AG04450 (cell line): ENCODE results near the gene MTHFSD. TPM values are rescaled to one million over a fixed set of nuclear protein-coding genes. Genes with fewer than 3 reads are reported as not detected.

Source experiments
- CTCF ChIA-PET: fragments of 300-600, 350-600 bp; formaldehyde crosslinking; extraction: SDS; loops from one replicate; lab custom pipeline; 2022; ENCODE audit warnings: antibody characterized with exemption, inconsistent platforms; lab: Charles Lee
- POLR2A ChIA-PET: fragments of 350-600 bp; formaldehyde crosslinking; extraction: SDS; loops from one replicate; lab custom pipeline; 2021; ENCODE audit warnings: antibody characterized with exemption, inconsistent platforms; lab: Yijun Ruan, JAX
- DNase-seq: peaks from one replicate; pipeline ENCODE4 v3.0.0-alpha.2; 2011; ENCODE audit warnings: low read depth, low spot score
- H3K27ac ChIP-seq: one replicate; pipeline ENCODE4 v1.5.1; 2012; ENCODE audit warnings: low read depth, low read length, control low read depth
- H3K27me3 ChIP-seq: one replicate; pipeline ENCODE4 v1.6.0; 2012; ENCODE audit warnings: low read length; ENCODE audit not compliant: control insufficient read depth, insufficient read depth
- H3K4me3 ChIP-seq: 2 replicates; pipeline ENCODE4 v1.5.1; 2011; ENCODE audit warnings: mild to moderate bottlenecking, low read depth, low read length, control low read depth
- H3K9me3 ChIP-seq: 2 replicates; pipeline ENCODE4 v1.5.1; 2012; ENCODE audit warnings: low read length; ENCODE audit not compliant: control insufficient read depth, insufficient read depth
- CTCF ChIP-seq: IDR thresholded peaks from 2 replicates; pipeline ENCODE4 v1.5.1; 2011; ENCODE audit warnings: low read depth, low read length, control low read depth, inconsistent platforms
- polyA plus RNA-seq: library from polyadenylated mRNA; depleted of rRNA; stranded (reverse); fragments of >200 nt; gene quantifications from 2 replicates; pipeline ENCODE4 v1.2.3, GENCODE V29; 2011

Gene MTHFSD
- polyA plus RNA-seq, 1 experiment = 16.7 TPM

GRCh38 chr16:86515413-86515776 is 39.6 kb downstream of the MTHFSD start:
- Histone ChIP-seq H3K9me3 (peaks cover 19% of the 10 kb centered on the region; the same call in 1 of the 2 replicates), H3K4me3 (peak overlapping the region; percentile 98), H3K27me3 (no peaks in the 10 kb centered on the region), H3K27ac (peak overlapping the region; percentile 91)
- no peak for TF ChIP-seq CTCF
- POLR2A ChIA-PET = interaction anchor here (3.3 kb wide), 1 partner anchor 119 kb away, joined by 14 read pairs; no protein-coding TSS in a partner anchor
- CTCF ChIA-PET = no interaction called here
- no peak for DNase-seq

- H3K4me3 ChIP-seq = peak overlapping the region; percentile 98
- ChIA-PET POLR2A (interaction anchor here (3.3 kb wide), 1 partner anchor 118 kb away, joined by 14 read pairs; no protein-coding TSS in a partner anchor), CTCF (no interaction called here)
- H3K27me3 ChIP-seq = no peaks in the 10 kb centered on the region
- peak overlapping the region; percentile 91 for H3K27ac ChIP-seq
- TF ChIP-seq CTCF = no peak
- no peak for DNase-seq
- H3K9me3 ChIP-seq = peaks cover 19% of the 10 kb centered on the region; the same call in 1 of the 2 replicates
These were observed 40.3 kb downstream of the MTHFSD start for GRCh38 chr16:86514481-86515376.

GRCh38 chr16:86513471-86514277 is 41.4 kb downstream of the MTHFSD start:
- Histone ChIP-seq H3K9me3 (peaks cover 19% of the 10 kb centered on the region; the same call in 1 of the 2 replicates), H3K27ac (peak overlapping the region; percentile 96), H3K4me3 (peak overlapping the region; percentile 98), H3K27me3 (no peaks in the 10 kb centered on the region)
- CTCF ChIA-PET = no interaction called here
- TF ChIP-seq CTCF = no peak
- no peak for DNase-seq
- POLR2A ChIA-PET = interaction anchor here (2.6 kb wide), 1 partner anchor 291 kb away, joined by 10 read pairs; no protein-coding TSS in a partner anchor

GRCh38 chr16:86512860-86513470 is 42.1 kb downstream of the MTHFSD start:
- Histone ChIP-seq H3K9me3 (peaks cover 21% of the 10 kb centered on the region; the same call in 1 of the 2 replicates), H3K27ac (peak overlapping the region; percentile 96), H3K27me3 (no peaks in the 10 kb centered on the region), H3K4me3 (peak overlapping the region; percentile 98)
- CTCF ChIA-PET = no interaction called here
- no peak for DNase-seq
- TF ChIP-seq CTCF = no peak
- POLR2A ChIA-PET = interaction anchor here (1.0 to 2.6 kb wide), 3 partner anchors 57 to 291 kb away, joined by 3 to 10 read pairs (median 3); no protein-coding TSS in a partner anchor
